Left ventricle myocardium inferior (tissue), 1 donor: ENCODE measurements around the gene NR1H2. TPM values are rescaled to one million over a fixed set of nuclear protein-coding genes. Genes with fewer than 3 reads are reported as not detected.
"Not testable (repeated sequence)": the region's sequence is repeated elsewhere in the genome, so short reads cannot be mapped to it uniquely, and the experiment has no call there.

Experiments used
- DNase-seq: peaks from one replicate; pipeline ENCODE4 v3.0.0-alpha.2; 2020
- H3K27ac ChIP-seq: fragments of 200-600 bp; replicated peaks from 2 replicates; pipeline ENCODE4 v1.8.0; 2021
- H3K27me3 ChIP-seq: fragments of 200-600 bp; 2 replicates; pipeline ENCODE4 v1.8.0; 2021; ENCODE audit warnings: low read depth
- H3K36me3 ChIP-seq: fragments of 200-600 bp; 2 replicates; pipeline ENCODE4 v1.8.0; 2021
- H3K4me1 ChIP-seq: fragments of 200-600 bp; 2 replicates; pipeline ENCODE4 v1.8.0; 2021
- H3K4me3 ChIP-seq: fragments of 200-600 bp; 2 replicates; pipeline ENCODE4 v1.8.0; 2021; ENCODE audit warnings: mild to moderate bottlenecking, moderate library complexity
- H3K9me3 ChIP-seq: fragments of 200-600 bp; replicated peaks from 2 replicates; pipeline ENCODE4 v1.8.0; 2021
- intact Hi-C: fragments of 100-400 bp; cut with micrococcal nuclease; formaldehyde crosslinking; loops from one replicate; pipeline ENCODE4 v1.11.0; 2022
- total RNA-seq: library from RNA; stranded (reverse); fragmentation: NEBNext Ultra II Directional; extraction: Animal tissue kit (Norgen Biotek cat#: 25700); gene quantifications from one replicate; pipeline ENCODE4 v1.2.1, GENCODE V29; 2021
- TF ChIP-seq, protein P1 (sequence below): fragments of 200-600 bp; IDR thresholded peaks from 2 replicates; pipeline ENCODE4 v1.8.0; 2021; ENCODE audit warnings: antibody characterized with exemption, mild to moderate bottlenecking, borderline replicate concordance
- donor health status: DM: no; HTN: yes; CAD: no; lungs with severe emphysema.

The NR1H2 gene
- total RNA-seq, 1 donor from 2014 or later: 71.6 TPM

DNA sequence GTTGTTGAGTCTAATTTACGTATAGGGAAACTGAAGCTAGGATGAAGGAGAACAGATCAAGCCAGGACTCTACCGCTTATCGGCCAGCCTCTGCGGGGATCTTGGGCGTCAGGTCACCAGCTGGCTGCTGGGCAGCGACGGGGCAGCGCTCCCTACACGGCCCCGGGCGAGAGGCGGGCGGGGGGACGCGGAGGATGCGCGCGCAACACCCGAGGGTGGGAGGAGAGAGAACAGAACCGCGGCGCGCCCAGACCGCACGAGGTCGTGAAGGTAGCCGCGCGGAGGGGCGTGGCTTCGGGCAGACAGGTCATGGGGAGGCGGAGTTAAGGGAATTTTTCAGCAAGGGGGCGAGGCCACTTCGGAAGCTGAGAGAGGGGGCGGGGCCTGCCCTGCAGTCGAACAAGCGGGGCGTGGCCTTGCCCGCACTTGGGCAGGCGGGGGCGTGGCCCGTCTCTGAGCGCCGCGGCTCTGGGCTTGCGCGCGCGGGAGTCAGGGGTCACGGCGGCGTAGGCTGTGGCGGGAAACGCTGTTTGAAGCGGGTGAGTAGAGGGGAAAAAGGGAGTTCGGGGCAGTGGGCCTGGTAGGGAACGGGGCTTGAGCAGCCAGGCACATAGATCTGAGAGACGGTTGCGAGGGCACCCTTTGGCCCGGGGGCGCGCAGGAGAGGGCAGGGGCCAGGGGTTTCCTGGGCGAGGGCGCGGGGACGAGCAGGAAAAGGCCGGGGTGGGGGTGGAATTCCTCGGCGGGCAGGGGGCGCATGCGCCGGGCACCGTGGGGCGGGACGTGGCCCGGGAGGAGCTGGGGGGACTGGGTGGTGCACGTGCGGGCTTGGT lies 7.8 kb downstream of the NR1H2 start, which contains the start of gene POLD1:
POLD1 (plus strand) TSS at position 496 of the 833 bp plus-strand sequence. CDS start 14,505 bp downstream, outside the sequence.
- peaks cover 39% of the 10 kb centered on the region for H3K36me3 ChIP-seq
- H3K27ac ChIP-seq: peak within 1 kb of the TSS; percentile 87
- TF ChIP-seq, protein P1, sequence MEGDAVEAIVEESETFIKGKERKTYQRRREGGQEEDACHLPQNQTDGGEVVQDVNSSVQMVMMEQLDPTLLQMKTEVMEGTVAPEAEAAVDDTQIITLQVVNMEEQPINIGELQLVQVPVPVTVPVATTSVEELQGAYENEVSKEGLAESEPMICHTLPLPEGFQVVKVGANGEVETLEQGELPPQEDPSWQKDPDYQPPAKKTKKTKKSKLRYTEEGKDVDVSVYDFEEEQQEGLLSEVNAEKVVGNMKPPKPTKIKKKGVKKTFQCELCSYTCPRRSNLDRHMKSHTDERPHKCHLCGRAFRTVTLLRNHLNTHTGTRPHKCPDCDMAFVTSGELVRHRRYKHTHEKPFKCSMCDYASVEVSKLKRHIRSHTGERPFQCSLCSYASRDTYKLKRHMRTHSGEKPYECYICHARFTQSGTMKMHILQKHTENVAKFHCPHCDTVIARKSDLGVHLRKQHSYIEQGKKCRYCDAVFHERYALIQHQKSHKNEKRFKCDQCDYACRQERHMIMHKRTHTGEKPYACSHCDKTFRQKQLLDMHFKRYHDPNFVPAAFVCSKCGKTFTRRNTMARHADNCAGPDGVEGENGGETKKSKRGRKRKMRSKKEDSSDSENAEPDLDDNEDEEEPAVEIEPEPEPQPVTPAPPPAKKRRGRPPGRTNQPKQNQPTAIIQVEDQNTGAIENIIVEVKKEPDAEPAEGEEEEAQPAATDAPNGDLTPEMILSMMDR: no peak
- intact Hi-C loops: no loop called here
- no peaks in the 10 kb centered on the region for H3K9me3 ChIP-seq
- H3K4me1 ChIP-seq: peaks cover 42% of the 10 kb centered on the region
- no peaks in the 10 kb centered on the region for H3K27me3 ChIP-seq
- peak; percentile 98 for DNase-seq
- H3K4me3 ChIP-seq: peak within 1 kb of the TSS; percentile 79

DNA sequence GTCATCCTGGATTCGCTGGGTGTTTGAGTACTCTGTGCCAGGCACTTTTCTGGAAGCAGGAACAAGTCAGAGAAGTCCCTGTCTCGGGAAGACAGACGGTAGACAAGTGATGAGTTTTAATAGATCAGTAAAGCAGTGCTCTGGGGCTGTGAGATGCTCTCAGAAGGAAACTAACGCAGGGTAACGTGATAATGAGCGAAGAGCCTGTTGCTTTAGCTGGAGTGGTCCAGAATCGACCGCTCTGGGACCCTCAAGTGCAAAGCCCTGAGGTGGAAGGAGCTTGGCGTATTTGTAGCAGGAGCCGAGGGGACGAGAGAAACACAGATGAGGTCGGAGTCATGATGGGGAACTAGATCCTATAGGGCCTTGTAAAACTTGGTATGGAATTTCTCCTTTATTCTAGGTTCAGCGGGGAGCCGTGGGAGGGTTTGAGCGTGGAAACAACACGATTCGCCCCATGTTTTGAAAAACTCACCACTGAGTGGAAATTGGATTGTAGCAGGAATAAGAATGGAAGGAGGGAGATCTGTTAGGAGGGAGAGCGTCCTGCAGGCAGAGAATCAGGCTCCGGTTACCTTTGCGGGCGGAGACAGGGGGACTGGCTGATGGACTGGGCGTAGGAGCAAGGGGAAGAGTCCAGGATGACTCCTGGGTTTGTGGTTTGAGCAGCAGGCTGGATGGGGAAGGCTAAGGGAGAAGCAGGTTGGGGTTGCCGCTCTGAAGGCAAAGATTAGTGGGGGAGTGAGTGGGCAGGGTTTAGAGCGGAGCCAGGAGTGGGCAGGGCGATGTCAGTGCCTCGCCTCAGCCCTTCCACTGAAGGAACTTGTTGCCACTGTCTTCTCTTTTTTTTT lies 8.7 kb downstream of the NR1H2 start:
- Histone ChIP-seq H3K4me1 (peaks cover 34% of the 10 kb centered on the region), H3K27me3 (no peaks in the 10 kb centered on the region), H3K4me3 (peak overlapping the region; percentile 79), H3K9me3 (no peaks in the 10 kb centered on the region), H3K27ac (peak overlapping the region; percentile 87), H3K36me3 (peaks cover 31% of the 10 kb centered on the region)
- intact Hi-C loops: no loop called here
- TF ChIP-seq, protein P1: no peak
- DNase-seq: no peak

DNA sequence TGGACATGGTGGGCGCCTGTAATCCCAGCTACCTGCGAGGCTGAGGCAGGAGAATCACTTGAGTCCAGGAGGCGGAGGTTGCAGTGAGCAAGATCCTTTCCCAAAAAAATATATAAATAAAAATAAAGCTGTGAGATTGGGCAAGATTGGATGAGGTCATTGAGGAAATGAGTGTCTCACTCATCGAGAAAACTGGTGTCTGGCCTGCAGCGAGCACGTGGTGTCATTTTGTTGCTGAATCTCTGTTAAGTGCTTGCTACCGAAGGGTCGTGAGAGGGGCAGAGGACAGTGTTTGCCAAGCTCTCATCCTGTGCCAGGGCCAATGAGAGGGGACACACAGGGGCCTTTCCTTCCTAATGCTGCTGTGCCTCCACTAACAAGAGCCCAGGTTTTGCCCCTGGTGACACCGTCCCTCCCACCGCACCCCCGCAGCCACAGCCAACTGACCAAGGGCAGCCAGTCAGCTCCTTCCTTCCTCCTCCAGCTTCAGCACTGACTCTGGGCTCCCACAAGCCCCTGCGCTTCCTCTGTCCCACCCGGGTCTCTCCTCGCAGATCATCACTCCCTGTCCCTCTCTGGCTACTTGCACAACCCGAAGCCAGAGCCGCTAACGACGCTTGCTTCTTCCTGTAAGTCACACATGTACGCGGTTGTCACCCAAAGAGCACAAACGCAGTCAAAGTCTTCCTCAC lies 11.1 kb downstream of the NR1H2 start:
- DNase-seq: no peak
- intact Hi-C loops: no loop called here
- peaks cover 6% of the 10 kb centered on the region for H3K36me3 ChIP-seq
- peaks cover 21% of the 10 kb centered on the region for H3K4me1 ChIP-seq
- no peaks in the 10 kb centered on the region for H3K9me3 ChIP-seq
- H3K27me3 ChIP-seq: no peaks in the 10 kb centered on the region
- no peak overlapping the region for H3K4me3 ChIP-seq
- H3K27ac ChIP-seq: no peak overlapping the region
- TF ChIP-seq, protein P1: no peak

DNA sequence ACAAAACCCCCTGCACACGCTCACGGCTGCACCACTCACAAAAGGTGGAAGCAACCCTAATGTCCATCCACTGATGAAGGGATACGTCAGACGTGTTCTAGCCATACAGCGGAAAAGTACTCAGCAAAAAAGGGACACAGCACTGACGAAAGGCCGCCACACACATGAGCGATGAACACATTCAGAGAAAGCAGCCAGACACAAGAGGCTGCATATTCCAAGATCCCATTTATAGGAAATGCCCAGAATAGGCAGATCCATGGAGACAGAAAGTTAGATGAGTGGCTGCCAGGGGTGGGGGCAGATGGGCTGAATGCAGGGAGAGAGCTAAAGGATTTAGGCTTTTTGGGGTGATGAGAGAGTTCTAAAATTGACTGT lies 11.6 kb downstream of the NR1H2 start:
- DNase-seq: no peak
- no peaks in the 10 kb centered on the region for H3K9me3 ChIP-seq
- no peaks in the 10 kb centered on the region for H3K27me3 ChIP-seq
- H3K27ac ChIP-seq: no peak overlapping the region
- intact Hi-C loops: no loop called here
- H3K4me3 ChIP-seq: no peak overlapping the region
- peaks cover 3% of the 10 kb centered on the region for H3K36me3 ChIP-seq
- peaks cover 21% of the 10 kb centered on the region for H3K4me1 ChIP-seq
- TF ChIP-seq, protein P1: no peak

DNA sequence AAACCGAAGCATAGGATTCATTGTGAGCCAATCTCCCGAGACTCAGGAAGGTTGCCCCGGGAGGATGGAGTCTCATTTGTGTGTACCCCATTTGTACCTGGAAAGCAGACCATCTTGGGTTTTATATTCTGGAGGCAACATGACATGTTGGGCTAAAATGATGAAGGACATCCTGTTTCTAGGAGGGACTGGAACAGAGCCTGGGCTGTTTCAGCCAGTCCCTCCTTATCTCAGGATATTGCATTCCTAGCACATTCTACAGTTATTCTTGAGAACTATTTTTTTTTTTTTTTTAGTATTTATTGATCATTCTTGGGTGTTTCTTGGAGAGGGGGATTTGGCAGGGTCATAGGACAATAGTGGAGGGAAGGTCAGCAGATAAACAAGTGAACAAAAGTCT lies 14.0 kb downstream of the NR1H2 start:
- H3K27ac ChIP-seq, intact Hi-C loops, H3K36me3 ChIP-seq, H3K4me3 ChIP-seq, DNase-seq, H3K9me3 ChIP-seq, H3K27me3 ChIP-seq, H3K4me1 ChIP-seq: not testable (repeated sequence)

DNA sequence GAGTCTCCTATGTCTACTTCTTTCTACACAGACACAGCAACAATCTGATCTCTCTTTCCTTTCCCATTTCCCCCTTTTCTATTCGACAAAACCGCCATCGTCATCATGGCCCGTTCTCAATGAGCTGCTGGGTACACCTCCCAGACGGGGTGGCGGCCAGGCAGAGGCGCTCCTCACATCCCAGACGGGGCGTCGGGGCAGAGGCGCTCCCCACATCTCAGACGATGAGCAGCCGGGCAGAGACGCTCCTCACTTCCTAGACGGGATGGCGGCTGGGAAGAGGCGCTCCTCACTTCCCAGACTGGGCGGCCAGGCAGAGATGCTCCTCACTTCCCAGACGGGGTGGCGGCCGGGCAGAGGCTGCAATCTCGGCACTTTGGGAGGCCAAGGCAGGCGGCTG lies 14.7 kb downstream of the NR1H2 start:
- intact Hi-C loops, H3K27ac ChIP-seq, H3K9me3 ChIP-seq, DNase-seq, H3K36me3 ChIP-seq, H3K4me3 ChIP-seq, H3K4me1 ChIP-seq, H3K27me3 ChIP-seq: not testable (repeated sequence)
